Colonic mucosa (tissue), 4 donors: Measurements from ENCODE around the gene GEN1. TPM values are rescaled to one million over a fixed set of nuclear protein-coding genes. Genes with fewer than 3 reads are reported as not detected.
"Not testable (repeated sequence)": the region's sequence is repeated elsewhere in the genome, so short reads cannot be mapped to it uniquely, and the experiment has no call there.

Experiments
- DNase-seq: peaks from one replicate; pipeline ENCODE4 v3.0.0-alpha.2; 2020
- H3K27ac ChIP-seq: fragments of 200-600 bp; one replicate; pipeline ENCODE4 v1.8.0; 2021
- H3K27me3 ChIP-seq: fragments of 200-600 bp; one replicate; pipeline ENCODE4 v1.8.0; 2021
- H3K36me3 ChIP-seq: fragments of 200-600 bp; one replicate; pipeline ENCODE4 v1.8.0; 2021
- H3K4me1 ChIP-seq: fragments of 200-600 bp; one replicate; pipeline ENCODE4 v1.8.0; 2021; ENCODE audit warnings: mild to moderate bottlenecking
- H3K4me3 ChIP-seq: fragments of 200-600 bp; one replicate; pipeline ENCODE4 v1.8.0; 2021
- H3K9ac ChIP-seq, 2 donors: one replicate each; pipeline ENCODE4 v1.7.0; 2013; ENCODE audit warnings: control low read depth in 2 of 2, low read depth in 2 of 2, low read length in 2 of 2
- H3K9me3 ChIP-seq: fragments of 200-600 bp; one replicate; pipeline ENCODE4 v1.8.0; 2021
- intact Hi-C: fragments of 100-400 bp; cut with DNase I; formaldehyde crosslinking; loops from one replicate; pipeline ENCODE4 v1.14.1; 2022
- total RNA-seq, 2 donors: library from RNA; stranded (reverse); fragmentation: NEBNext Ultra II Directional in 1 of 2; extraction: Animal tissue kit (Norgen Biotek cat#: 25700) in 1 of 2; gene quantifications; one replicate each; pipeline ENCODE4 v1.2.1, GENCODE V29; 2021
- TF ChIP-seq, protein P1 (sequence below): fragments of 200-600 bp; IDR thresholded peaks from one replicate; pipeline ENCODE4 v1.8.0; 2022; ENCODE audit warnings: antibody characterized with exemption, mild to moderate bottlenecking
- donor health status: healthy.
- donor health status: DM: no; HTN: no; CAD: no.
- donor health status: DM: no; HTN: no; CAD: no.

GEN1 gene
- total RNA-seq, 2 donors from 2014 or later: 13.1 to 30.0 TPM

DNA sequence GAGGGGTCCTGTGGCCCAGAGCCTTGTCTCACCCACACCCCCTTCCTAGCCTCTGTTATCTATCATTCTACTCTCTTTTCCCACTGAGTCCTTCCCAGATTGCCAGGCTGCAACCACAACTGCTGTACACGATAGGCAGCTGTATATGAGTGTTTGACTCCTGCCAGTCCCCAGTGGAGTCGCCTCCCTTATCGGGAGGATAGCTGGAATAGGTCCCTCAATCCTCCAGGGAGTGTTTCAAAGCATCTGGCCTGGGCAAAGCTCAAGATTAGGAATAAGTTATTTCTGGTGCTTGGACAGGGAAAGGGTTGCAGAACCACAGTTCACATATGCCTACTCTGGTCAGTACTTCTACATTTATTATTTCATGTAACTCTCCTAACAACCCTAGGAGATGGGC lies 67.1 kb downstream of the GEN1 start:
- intact Hi-C loops: loop anchor here (10.0 kb wide), 1 partner anchor 66 kb away; the partner anchor contains the start of genes GEN1 and SMC6
- TF ChIP-seq, protein P1, sequence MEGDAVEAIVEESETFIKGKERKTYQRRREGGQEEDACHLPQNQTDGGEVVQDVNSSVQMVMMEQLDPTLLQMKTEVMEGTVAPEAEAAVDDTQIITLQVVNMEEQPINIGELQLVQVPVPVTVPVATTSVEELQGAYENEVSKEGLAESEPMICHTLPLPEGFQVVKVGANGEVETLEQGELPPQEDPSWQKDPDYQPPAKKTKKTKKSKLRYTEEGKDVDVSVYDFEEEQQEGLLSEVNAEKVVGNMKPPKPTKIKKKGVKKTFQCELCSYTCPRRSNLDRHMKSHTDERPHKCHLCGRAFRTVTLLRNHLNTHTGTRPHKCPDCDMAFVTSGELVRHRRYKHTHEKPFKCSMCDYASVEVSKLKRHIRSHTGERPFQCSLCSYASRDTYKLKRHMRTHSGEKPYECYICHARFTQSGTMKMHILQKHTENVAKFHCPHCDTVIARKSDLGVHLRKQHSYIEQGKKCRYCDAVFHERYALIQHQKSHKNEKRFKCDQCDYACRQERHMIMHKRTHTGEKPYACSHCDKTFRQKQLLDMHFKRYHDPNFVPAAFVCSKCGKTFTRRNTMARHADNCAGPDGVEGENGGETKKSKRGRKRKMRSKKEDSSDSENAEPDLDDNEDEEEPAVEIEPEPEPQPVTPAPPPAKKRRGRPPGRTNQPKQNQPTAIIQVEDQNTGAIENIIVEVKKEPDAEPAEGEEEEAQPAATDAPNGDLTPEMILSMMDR: no peak
- H3K4me3 ChIP-seq: no peak overlapping the region
- no peak for DNase-seq
- no peak overlapping the region for H3K27ac ChIP-seq
- H3K27me3 ChIP-seq: no peaks in the 10 kb centered on the region
- no peak overlapping the region for H3K9ac ChIP-seq
- no peaks in the 10 kb centered on the region for H3K4me1 ChIP-seq
- H3K9me3 ChIP-seq: no peaks in the 10 kb centered on the region
- H3K36me3 ChIP-seq: no peaks in the 10 kb centered on the region

DNA sequence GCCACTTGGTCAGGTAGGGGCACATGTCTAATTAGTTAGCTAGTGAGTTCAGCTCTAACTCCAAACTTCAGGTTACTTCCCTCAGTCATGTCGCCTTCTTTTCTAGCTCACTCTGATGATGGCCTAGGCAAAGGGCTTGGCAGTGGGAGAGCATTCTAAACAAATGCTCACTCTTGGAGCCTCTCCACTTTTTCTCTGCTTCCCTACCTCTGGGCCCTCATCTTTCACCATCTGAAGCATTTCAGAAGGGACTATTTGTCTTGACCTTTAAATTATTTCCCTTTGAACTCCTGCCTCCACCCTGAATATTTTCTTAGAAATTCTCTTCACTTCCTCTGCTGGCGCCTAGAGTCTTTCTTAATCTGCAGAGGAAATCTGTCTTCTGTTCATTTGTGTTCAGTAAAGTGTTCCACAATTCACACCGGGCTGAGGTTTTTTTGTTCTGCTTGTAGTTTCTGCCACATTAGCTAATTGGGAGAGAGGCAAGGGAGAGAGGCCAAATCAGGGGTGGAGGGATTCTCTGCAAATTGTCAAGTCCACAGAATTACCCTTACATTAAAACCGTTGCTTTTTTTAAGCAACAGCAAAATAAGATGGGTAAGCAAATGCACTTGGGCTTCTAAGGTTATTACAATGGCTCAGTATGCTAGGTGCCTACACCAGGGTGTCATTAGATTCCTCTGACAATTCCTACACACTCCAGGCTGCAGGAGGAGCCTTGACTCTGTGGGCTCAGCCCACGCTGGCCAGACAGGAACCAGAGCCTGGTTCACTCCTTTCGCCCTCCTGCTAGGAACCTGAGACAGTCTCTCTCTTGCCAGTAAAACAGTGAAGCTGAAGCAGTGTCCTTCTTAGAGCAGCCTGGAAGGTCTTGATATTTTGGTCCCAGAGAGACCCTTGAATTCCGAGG lies 67.9 kb downstream of the GEN1 start:
- intact Hi-C loops: loop anchor here (10.0 kb wide), 1 partner anchor 67 kb away; the partner anchor contains the start of genes GEN1 and SMC6
- Histone ChIP-seq H3K4me1 (no peaks in the 10 kb centered on the region), H3K36me3 (no peaks in the 10 kb centered on the region), H3K9me3 (no peaks in the 10 kb centered on the region), H3K9ac (no peak overlapping the region), H3K27me3 (no peaks in the 10 kb centered on the region), H3K27ac (no peak overlapping the region), H3K4me3 (no peak overlapping the region)
- no peak for DNase-seq
- TF ChIP-seq, protein P1: no peak

DNA sequence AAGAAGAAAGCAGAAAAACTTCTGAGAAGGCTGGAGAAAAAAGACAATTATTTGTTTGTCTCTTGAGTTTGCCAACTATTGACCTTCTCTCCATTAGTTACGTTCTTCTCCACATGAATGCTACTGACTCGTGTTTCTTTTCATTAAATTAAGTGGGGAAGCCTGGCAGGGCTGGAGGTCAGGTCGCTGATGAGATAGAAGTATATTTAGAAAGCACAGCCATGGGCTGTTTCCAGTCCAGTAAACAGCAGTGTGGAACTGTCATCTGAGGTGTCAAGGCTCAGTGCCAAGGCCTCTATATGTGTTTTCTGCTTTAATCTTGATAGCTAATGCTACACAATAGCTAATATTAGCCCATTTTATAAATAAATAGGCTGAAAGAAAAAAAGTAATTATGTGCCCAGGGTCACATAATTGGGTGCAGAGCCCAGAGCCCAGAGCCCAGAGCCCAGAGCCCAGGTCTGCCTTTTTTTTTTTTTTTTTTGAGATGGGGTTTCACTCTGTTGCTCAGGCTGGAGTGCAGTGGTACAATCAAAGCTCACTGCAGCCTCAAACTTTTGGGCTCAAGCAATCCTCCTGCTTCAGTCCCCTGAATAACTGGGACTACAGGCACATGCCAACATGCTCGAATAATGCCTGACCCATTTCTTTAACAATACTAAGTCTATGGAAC lies 68.6 kb downstream of the GEN1 start:
- no peak overlapping the region for H3K27ac ChIP-seq
- H3K9me3 ChIP-seq: no peaks in the 10 kb centered on the region
- H3K4me1 ChIP-seq: no peaks in the 10 kb centered on the region
- H3K36me3 ChIP-seq: no peaks in the 10 kb centered on the region
- H3K27me3 ChIP-seq: no peaks in the 10 kb centered on the region
- no peak for DNase-seq
- no peak overlapping the region for H3K4me3 ChIP-seq
- no peak overlapping the region for H3K9ac ChIP-seq
- TF ChIP-seq, protein P1: no peak
- intact Hi-C loops: loop anchor here (10.0 kb wide), 1 partner anchor 68 kb away; the partner anchor contains the start of genes GEN1 and SMC6

DNA sequence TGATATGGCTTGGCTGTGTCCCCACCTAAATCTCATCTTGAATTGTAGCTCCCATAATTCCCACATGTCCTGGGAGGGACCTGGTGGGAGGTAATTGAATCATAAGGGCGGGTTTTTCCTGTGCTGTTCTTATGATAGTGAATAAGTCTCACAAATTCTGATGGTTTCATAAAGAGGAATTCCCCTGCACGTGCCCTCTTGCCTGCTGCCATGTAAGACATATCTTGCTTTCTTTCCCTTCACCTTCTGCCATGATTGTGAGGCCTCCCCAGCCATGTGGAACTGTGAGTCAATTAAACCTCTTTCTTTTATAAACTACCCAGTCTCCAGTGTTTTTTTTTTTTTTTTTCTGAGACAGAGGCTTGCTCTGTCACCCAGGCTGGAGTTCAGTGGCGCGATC lies 69.7 kb downstream of the GEN1 start:
- intact Hi-C loops: loop anchor here (10.0 kb wide), 1 partner anchor 69 kb away; the partner anchor contains the start of genes GEN1 and SMC6
- H3K27me3 ChIP-seq, H3K4me3 ChIP-seq, H3K9me3 ChIP-seq, H3K9ac ChIP-seq, H3K4me1 ChIP-seq, H3K27ac ChIP-seq, DNase-seq, H3K36me3 ChIP-seq: not testable (repeated sequence)

DNA sequence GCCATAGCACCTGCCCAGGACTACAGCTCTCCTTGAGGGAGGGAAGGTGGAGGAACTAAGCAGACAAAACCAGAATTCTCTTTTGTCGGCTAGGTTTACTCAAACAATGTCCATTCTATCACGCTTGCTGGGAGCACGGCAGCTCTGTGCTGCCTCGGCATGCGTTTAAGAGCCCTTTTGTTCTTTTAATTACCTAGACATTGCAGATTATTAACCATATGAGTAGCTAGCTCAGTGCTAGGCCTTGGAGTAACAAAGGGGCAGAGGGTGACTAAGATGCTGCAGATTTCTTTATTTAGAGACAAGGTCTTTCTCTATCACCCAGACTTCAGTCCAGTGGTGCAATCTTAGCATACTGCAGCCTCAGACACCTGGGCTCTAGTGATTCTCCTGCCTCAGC lies 73.4 kb downstream of the GEN1 start:
- Histone ChIP-seq H3K4me1 (peaks cover 7% of the 10 kb centered on the region), H3K9ac (no peak overlapping the region), H3K4me3 (no peak overlapping the region), H3K36me3 (no peaks in the 10 kb centered on the region), H3K27ac (no peak overlapping the region), H3K27me3 (peaks cover 3% of the 10 kb centered on the region), H3K9me3 (no peaks in the 10 kb centered on the region)
- no peak for DNase-seq
- intact Hi-C loops: loop anchor here (10.0 kb wide), 1 partner anchor 73 kb away; the partner anchor contains the start of genes GEN1 and SMC6
- TF ChIP-seq, protein P1: no peak
